Fibroblast of the aortic adventitia (primary cell): ENCODE results near the gene TEDC1. TPM values are rescaled to one million over a fixed set of nuclear protein-coding genes. Genes with fewer than 3 reads are reported as not detected.
A peak's percentile ranks its signal among the peaks of the same experiment; 100 is the strongest.

ENCODE experiments used
- DNase-seq: peaks from one replicate; pipeline ENCODE4 v3.0.0-alpha.2; 2010; ENCODE audit warnings: low read depth
- H3K4me3 ChIP-seq: 2 replicates; pipeline ENCODE4 v1.5.1; 2011; ENCODE audit warnings: low read depth, mild to moderate bottlenecking, control low read depth, low read length, moderate library complexity
- total RNA-seq: library from RNA; depleted of rRNA; stranded (reverse); fragments of >200 nt; gene quantifications from 2 replicates; pipeline ENCODE4 v1.2.3, GENCODE V29; 2012; ENCODE audit warnings: low replicate concordance
- TF ChIP-seq, protein P1 (sequence below): IDR thresholded peaks from 2 replicates; pipeline ENCODE4 v1.5.1; 2011; ENCODE audit warnings: mild to moderate bottlenecking, low read length, control low read depth, inconsistent platforms; ENCODE audit not compliant: insufficient read depth

Gene TEDC1
- total RNA-seq, 1 donor, result 12.6 TPM

DNA sequence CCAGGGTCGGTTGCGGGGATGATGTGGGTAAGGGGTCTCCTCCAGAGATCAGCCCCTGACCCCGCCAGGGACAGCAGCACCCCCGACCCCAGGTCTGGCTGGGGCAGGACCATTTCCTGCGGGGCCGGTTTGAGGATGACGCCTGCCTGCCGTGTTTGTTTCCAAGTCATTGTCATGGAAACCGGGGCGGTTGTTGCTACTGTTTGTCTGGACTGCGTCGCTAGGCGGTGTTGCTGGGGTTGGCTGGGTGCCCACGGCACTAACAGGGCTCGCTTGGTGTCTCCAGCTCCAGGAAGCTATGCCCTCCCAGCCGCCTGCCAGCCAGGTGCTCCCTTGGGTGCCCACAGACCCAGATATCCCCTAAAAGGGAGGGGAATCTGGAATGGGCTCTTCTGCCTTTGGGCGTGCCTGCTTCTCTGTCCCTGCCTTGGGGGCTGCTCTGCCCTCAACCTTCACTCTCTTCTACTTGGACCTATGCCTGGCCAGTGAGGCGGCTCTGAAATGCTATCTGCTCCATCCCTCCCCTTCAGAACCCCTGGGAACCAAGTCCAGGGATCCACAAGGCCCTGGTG lies 9.1 kb upstream of the TEDC1 start:
- peak; percentile 95 for DNase-seq
- H3K4me3 ChIP-seq, result peak overlapping the region; percentile 33
- TF ChIP-seq, protein P1, sequence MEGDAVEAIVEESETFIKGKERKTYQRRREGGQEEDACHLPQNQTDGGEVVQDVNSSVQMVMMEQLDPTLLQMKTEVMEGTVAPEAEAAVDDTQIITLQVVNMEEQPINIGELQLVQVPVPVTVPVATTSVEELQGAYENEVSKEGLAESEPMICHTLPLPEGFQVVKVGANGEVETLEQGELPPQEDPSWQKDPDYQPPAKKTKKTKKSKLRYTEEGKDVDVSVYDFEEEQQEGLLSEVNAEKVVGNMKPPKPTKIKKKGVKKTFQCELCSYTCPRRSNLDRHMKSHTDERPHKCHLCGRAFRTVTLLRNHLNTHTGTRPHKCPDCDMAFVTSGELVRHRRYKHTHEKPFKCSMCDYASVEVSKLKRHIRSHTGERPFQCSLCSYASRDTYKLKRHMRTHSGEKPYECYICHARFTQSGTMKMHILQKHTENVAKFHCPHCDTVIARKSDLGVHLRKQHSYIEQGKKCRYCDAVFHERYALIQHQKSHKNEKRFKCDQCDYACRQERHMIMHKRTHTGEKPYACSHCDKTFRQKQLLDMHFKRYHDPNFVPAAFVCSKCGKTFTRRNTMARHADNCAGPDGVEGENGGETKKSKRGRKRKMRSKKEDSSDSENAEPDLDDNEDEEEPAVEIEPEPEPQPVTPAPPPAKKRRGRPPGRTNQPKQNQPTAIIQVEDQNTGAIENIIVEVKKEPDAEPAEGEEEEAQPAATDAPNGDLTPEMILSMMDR, result no peak

DNA sequence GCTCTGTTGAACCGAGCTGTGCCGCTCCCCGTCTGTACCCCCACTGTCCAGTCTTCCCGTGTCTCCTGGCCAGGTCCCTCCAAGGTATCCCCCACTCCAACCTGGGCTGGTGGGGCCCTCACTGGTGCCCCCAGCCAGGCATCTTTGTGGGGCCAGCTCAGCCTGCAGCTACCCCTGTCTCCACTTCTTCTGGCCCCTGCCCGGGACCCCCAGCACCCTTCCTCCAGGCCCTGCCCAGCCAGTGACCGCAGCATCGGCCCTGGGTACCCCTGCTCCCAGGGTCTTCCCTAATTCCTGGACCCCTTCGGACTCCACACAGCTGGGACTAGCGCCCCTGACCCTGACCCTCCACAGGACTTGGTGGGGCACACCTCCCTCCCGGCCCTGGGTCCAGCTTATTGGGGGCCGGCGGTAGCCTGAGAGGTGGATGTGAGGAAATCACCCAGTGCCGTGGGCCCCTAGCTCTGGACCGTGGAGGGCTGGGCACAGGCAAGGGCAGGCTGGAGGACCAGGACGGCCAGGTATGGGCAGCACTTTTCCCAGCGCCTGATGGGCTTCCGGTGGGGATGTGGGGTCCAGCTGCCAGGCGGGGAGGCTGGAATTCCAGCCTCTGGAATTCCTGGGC lies 8.4 kb upstream of the TEDC1 start:
- DNase-seq, result no peak
- H3K4me3 ChIP-seq, result no peak overlapping the region
- TF ChIP-seq, protein P1, result no peak

DNA sequence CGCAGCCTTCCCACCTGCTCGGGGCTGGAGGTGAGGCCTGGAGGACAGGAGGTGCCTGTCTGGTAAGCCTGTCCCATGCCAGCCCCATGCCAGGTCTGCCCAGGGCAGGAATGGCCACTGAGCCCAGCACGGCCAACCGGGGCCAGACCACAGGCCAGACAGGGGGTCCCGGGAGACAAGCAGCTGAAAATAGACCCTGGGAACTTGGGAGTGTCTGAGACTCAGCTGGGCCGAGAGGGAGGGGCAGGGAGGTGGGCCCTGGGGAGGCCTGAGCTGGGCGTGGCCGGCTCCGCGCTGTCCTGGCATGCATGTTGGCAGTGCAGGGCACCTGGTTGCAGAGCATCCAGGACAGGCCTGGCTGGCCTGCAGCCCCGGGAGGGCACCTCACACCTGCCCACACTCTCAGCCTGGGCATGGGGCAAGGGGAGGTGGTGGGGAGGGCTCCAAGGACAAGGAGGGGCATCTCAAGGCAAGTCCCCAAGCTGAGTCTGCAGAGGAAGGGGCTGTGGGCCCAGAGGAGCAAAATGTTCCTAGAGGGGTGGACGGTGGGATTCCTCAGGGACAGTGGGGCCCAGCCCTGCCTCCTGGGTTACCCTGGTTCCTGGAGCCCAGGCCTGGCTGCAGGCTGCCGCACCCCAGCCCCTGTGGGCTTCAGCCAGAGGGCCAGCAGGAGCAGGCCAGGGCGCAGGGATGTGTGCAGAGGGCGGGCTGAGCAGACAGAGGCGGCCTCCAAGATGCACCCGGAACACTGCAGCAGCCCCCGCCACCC lies 7.6 kb upstream of the TEDC1 start:
- no peak for DNase-seq
- TF ChIP-seq, protein P1, result no peak
- no peak overlapping the region for H3K4me3 ChIP-seq

DNA sequence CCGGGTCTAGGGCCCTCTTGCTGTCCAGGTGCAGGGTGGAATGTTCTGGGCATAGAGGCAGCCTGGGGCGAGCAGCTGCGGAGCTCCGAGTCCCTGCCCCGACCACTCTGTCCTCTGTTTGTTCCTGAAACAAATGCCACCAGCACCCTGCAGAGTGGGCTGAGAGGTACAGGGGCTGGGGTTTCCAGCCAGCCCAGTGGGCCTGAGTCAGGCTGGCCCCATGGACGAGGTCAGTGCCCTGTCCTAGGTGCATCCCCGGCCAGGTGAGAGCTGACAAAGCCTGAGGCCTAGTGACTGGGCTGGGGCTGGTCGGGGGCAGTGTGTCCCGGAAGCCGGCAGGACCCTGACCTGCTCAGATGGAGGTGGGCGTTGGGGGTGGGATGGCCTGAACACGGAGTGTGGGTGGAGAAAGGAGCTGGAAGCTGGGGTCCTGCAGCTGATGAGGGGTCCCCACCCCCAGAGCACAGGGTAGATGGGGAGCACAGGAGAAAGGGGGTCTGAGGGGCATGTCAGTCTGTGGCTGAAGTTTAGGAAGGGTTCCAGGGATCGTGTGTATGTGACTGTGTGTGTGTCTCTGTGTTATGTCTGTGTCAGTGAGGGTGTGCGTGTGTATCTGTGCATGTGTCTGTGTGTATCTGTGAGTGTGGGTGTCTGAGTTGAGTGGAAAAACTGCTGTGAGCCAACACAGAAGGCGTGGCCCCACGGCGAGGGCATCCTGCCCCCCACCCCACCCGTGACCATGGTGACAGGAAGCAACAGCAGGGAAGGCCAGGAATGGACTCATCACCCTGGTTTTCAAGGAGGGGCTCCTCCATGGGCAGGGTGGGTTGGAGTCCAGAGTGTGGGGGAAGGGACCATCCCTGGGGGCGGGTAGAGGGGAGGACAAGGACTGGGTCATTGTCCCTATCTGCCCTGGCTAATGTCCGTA lies 6.7 kb upstream of the TEDC1 start:
- DNase-seq, result peak; percentile 48
- TF ChIP-seq, protein P1, result no peak

DNA sequence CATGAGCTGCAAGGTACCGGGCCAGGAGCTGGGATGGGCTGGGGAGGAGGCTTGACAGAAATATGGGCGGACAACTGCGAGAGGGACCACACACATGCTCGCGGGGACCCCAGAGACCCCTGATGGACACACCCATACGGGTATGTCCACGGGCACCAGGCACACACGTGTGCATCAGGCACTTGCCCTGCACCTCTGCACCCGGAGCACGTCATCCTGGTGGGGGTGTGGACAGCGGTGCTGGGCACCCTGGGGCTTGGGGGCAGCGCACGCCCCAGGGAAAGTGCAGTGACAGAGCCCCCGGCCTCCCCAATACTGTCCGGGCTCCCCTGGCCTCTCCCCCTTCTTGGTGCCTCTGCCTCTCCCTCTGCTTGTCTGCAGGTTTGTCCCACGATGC lies 6.1 kb upstream of the TEDC1 start:
- H3K4me3 ChIP-seq, result no peak overlapping the region
- TF ChIP-seq, protein P1, result no peak
- no peak for DNase-seq

More for the DNA sequence above, 6.7 kb upstream of the TEDC1 start:
- H3K4me3 ChIP-seq, result no peak overlapping the region

DNA sequence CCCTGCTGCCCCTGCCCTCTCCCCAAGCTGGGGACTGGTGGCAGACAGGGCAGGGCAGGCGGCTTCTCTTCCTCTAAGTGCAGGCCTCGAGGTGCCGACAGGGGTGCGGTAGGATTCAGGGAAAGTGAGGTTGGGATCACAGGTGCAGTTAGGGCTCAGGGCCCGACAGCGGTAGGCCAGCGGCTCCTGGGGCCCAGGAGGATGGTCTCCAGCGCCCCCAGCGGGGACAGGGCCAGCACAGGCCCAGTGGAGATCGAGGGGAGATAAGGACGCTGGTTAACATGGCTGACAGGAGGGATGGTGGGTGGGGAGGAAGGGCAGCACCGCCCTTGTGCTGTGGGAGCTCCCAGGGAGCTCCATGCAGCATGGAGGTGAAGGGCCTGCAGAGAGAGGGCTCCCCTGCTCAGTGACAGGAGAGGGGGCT lies 5.3 kb upstream of the TEDC1 start:
- TF ChIP-seq, protein P1, result no peak
- H3K4me3 ChIP-seq, result no peak overlapping the region

More for the DNA sequence above, 5.3 kb upstream of the TEDC1 start:
- DNase-seq, result no peak
